ENCODE results near the gene RNF44. TPM values are rescaled to one million over a fixed set of nuclear protein-coding genes. Genes with fewer than 3 reads are reported as not detected.

RNF44 gene
- total RNA-seq, 1 experiment from 2014 or later, result 172 TPM

DNA sequence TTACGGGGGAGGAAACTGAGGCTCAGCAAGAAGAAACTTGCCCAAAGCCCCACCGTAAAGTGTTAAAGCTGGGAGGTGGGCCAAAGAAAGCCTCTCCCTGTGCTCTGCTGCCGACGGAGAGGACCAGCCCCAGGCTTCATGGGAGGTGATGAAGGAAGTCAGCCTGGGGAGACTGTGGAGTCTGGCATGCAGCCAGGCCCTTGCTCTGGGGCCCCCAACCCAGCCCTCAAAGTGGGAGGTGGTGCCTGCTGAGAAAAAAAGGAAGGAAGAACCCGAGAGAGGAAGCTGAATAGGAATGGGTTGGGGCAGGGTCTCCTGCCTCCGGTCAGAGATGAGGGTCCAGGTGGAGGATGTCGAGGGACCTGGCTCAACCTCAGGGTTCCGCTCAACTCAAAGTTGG is 3.8 kb downstream of the RNF44 start:
- H2BK12ac ChIP-seq (ENCODE audit: insufficient read length, low read depth, low read length), result no peak overlapping the region
- no peak overlapping the region for H2BK120ac ChIP-seq (ENCODE audit: low read depth, low read length, poor library complexity, severe bottlenecking)
- peaks cover 26 to 58% (median 57%) of the 10 kb centered on the region in 3 experiments for H3K36me3 Mint-ChIP-seq (ENCODE audit: insufficient read depth in 1 of 3, low read depth in 3 of 3)
- peak overlapping the region; percentile 26 to 53; a peak in 3 of 5 replicates for H3K4me3 Mint-ChIP-seq
- H3K4me2 ChIP-seq (ENCODE audit: insufficient read depth, insufficient read length, low read length), result no peak overlapping the region
- H4K5ac ChIP-seq (ENCODE audit: insufficient read length, low read depth, low read length), result no peak overlapping the region
- H3T11ph ChIP-seq (ENCODE audit: low read length), result no peak overlapping the region
- no peak overlapping the region for H2BK20ac ChIP-seq (ENCODE audit: low read depth, low read length, poor library complexity, severe bottlenecking)
- no peak overlapping the region for H2AK5ac ChIP-seq (ENCODE audit: insufficient read length, low read length)
- peaks cover 11% of the 10 kb centered on the region for H3K23me2 ChIP-seq (ENCODE audit: insufficient read length, low read depth, low read length, poor library complexity, severe bottlenecking)
- peak overlapping the region; percentile 39 to 80 (median 67); a peak in 5 of 7 replicates for H3K27ac Mint-ChIP-seq
- no peak overlapping the region for H3K9ac ChIP-seq (ENCODE audit: extremely low read depth, insufficient read length, low read length)
- H4K91ac ChIP-seq (ENCODE audit: insufficient read length, low read depth, low read length), result no peak overlapping the region
- H3K4me1 ChIP-seq (ENCODE audit: insufficient read depth, low read length), result no peaks in the 10 kb centered on the region; the same call in 1 of the 2 replicates
- no peak overlapping the region for H3K14ac ChIP-seq (ENCODE audit: insufficient read depth, low read length)
- no peaks in the 10 kb centered on the region for H3K27me3 ChIP-seq (ENCODE audit: insufficient read depth, low read length)
- H3K4me1 Mint-ChIP-seq, result peaks cover 29 to 31% of the 10 kb centered on the region in 2 experiments
- H3K27me3 Mint-ChIP-seq (ENCODE audit: low read depth), result no peaks in the 10 kb centered on the region
- H4K8ac ChIP-seq (replicated peaks; ENCODE audit: insufficient read length, low read depth, low read length), result no peak overlapping the region
- no peak overlapping the region for H2BK5ac ChIP-seq (ENCODE audit: insufficient read length, low read length)
- no peak for DNase-seq
- H3K23ac ChIP-seq (ENCODE audit: insufficient read length, low read depth, low read length), result no peak overlapping the region
- H3K27ac ChIP-seq (ENCODE audit: insufficient read length, low read depth, low read length), result no peak overlapping the region
- no peak overlapping the region for H2AFZ ChIP-seq (ENCODE audit: low read length)
- H3K56ac ChIP-seq (ENCODE audit: insufficient read length, low read depth, low read length), result no peak overlapping the region
- H3K79me2 ChIP-seq (ENCODE audit: insufficient read depth, low read length), result peaks cover 38% of the 10 kb centered on the region
- TF ChIP-seq, protein P1, sequence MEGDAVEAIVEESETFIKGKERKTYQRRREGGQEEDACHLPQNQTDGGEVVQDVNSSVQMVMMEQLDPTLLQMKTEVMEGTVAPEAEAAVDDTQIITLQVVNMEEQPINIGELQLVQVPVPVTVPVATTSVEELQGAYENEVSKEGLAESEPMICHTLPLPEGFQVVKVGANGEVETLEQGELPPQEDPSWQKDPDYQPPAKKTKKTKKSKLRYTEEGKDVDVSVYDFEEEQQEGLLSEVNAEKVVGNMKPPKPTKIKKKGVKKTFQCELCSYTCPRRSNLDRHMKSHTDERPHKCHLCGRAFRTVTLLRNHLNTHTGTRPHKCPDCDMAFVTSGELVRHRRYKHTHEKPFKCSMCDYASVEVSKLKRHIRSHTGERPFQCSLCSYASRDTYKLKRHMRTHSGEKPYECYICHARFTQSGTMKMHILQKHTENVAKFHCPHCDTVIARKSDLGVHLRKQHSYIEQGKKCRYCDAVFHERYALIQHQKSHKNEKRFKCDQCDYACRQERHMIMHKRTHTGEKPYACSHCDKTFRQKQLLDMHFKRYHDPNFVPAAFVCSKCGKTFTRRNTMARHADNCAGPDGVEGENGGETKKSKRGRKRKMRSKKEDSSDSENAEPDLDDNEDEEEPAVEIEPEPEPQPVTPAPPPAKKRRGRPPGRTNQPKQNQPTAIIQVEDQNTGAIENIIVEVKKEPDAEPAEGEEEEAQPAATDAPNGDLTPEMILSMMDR (conservative IDR thresholded peaks at IDR 0.05), result no peak
- H2BK15ac ChIP-seq (ENCODE audit: low read depth, low read length), result no peak overlapping the region
- H3K79me1 ChIP-seq (ENCODE audit: insufficient read depth, low read depth, low read length, poor library complexity, severe bottlenecking), result peaks cover 3% of the 10 kb centered on the region
- H3K4ac ChIP-seq (ENCODE audit: low read depth, low read length), result no peak overlapping the region
- no peaks in the 10 kb centered on the region for H3K9me3 ChIP-seq (ENCODE audit: control insufficient read depth, low read depth, low read length)
- no CpG with 5 or more reads among the region's 8 CpGs for WGBS (ENCODE audit: extremely low coverage, insufficient read length, low lambda C conversion rate)
- H3K18ac ChIP-seq (ENCODE audit: insufficient read length, low read depth, low read length), result no peak overlapping the region
- no peaks in the 10 kb centered on the region for H3K9me3 Mint-ChIP-seq
- peaks cover 2% of the 10 kb centered on the region for H4K20me1 ChIP-seq (ENCODE audit: control insufficient read depth, insufficient read depth, insufficient read length)

Measured in H9 (cell line).